ENCODE measurements around the gene MACO1. TPM values are rescaled to one million over a fixed set of nuclear protein-coding genes. Genes with fewer than 3 reads are reported as not detected.
A peak's percentile ranks its signal among the peaks of the same experiment; 100 is the strongest.
"Not testable (repeated sequence)": the region's sequence is repeated elsewhere in the genome, so short reads cannot be mapped to it uniquely, and the experiment has no call there.

The MACO1 gene
- total RNA-seq, 1 donor from 2014 or later = 16.8 TPM

DNA sequence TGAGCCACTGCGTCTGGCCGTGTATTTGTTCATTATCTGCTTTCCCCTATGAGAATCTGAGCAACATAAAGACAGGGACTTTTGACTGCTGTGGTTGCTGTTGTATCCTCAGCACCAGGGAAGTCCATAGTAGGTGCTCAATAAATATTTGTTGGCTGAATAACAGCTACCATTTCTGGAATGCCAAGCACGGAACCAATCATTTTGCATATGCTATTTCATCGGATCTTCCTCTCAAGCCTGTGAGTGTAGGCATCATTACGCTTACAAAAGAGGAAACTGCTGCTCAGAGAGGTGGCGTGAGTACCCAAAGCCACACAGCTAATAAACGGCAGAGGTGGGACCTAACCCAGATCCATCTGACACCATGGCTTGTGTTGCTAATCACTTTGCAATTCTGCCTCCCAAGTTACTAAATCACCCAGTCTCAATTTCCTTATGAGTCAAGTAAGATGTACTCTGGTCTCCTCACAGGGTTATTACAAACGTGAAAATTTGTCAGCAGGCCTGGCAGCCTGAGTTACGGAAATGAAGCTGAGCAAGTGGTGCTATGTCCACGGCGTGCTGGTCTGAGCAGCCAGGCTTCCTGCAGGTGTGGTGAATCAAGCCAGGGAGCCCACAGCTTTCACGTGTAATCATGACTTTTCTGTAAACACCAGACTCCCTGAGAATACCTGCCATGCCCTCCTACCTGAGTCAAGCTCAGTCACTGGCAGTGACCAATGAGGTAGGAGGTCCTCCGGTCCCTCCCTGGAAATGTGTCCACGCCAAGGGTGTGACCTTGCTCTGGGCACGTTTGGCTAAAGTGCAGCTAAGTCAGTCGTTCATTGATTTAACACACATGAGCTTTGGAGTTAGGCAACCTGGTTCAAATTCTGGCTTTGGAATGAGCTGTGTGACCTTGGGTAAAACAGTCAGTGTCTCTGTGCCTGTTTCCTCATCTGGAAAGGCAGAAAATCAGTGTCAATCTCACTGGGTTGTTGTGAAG, 5.3 kb upstream of the MACO1 start:
- DNase-seq (ENCODE audit: low read depth in 2 of 2) = no peak

DNA sequence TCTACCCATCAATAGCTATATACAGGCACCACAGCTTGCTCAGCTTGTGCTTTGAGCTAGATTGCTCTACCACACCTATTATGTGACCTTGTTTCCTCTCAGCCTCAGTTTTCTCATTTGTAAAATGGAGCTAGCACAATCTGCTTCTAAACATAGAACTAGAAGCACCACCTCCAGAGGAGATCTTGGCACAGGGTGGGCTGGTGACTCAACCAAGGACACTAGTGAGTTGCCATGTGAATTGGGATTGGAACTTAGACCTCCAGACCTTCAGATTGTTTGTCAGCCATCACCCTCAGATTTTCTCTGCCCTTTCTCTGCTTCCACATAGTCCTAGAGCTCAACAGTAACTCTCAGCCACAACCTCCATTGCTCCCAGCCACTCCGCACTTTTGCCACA, 3.0 kb upstream of the MACO1 start:
- DNase-seq (ENCODE audit: low read depth in 2 of 2) = no peak

DNA sequence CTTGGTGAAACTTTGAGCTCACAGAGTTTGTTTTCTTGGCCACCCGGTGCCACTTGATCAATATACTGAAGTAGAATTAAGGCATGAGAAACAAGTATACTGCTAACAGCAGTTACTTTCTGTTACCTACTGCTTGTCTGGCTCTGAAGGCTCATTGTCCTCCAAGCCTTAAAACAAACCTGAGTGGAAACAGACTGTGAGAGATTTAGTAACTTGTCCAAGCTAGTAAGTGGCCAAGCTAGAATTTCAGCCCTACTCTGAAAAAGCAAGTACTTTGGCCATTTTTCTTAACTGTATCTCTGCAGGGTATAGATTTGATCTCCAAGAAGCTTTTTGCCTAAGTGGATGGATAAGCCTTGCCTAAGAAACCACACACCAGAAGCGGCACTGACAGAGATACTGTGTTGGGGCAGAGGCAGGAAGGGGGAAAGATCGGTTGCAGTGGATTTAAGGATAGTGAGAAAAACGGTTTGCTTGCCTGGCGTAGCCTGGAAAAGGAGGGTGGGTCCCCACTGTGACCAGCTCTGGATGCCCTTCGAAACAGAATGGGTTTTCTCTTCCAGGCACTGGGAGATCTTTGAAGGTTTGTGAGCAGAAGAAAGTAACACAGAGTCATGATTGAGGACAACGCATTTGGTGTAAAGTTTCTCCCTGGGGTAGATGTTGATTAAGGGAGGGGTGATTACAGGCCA, 2.1 kb upstream of the MACO1 start:
- no peak for DNase-seq (ENCODE audit: low read depth in 2 of 2)

DNA sequence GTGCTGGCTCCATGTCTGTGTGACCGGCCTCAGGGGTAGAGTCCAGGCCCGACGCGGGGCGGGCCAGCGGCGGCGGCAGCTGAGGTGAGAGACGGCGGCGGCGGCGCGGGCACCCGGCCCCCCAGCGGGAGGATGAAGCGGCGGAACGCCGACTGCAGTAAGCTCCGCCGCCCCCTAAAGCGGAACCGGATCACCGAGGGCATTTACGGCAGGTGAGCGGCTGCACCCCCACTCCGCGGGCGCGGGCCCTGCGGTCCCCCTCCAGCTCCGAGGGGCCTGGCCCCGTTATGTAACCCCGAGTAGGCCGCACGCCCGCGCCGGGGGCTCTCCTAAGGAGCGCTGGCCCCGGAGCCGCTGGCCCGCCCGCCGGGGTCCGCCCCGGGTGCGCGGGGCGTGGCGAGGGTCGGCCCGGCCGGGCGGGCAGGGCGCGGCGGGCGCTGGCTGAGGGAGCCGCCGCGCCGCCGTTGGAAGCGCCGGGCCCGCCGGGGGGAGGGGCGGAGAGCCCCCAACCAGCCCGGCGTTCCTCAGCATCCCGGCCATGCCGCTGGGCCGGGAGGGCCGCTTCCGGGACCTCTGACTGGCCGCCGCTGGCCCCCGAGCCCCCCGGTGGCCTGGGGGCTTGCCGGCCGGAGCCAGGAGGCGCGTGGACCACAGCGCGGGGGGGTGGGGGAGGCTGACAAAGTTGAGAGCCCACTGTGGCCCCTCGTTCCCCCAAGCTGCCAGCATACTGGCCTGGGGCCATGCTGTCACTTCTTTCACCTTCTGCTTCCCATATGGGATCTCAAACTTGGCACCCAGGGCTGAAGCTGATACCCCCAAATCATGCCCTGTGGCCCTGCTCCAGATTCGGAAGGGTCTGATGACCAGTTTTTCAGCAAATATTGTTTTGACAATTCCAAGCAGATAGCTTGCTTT, 527 bp downstream of the MACO1 start:
- DNase-seq (ENCODE audit: low read depth in 2 of 2) = no peak

DNA sequence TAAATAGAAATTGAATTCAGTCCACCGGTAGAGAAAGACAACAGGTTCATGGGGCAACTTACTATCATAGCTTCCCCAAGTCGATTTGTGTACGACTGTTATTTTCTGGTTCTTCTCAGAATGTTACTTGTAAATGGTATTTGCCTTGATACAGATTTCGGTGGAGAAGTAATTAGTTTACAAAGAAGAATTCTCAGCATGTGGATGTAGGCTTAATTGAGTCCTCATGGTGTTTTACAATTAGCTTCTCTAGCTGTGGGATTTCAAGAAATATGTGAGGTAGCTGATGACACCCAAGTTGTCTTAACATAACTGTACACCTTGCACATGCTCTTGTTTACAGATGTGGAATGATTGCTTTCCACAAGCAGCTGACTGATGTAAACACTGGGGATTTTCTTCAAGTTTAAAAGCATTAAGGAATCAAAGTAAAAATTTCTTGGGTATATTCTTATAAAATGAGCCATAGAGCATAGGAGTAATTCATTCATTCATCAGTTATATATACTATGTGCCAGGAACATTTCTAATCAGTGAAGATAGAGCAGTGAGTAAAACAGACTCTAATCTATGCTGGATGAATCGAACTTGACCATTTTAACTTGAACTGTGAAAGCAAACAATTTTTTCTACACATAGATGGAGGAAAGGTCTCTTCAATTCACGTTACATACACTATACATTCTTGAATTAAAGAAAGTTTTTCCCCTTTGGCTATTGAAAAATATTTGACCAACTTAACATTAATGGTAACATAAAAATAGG, 1.4 kb downstream of the MACO1 start:
- DNase-seq (ENCODE audit: low read depth in 2 of 2) = no peak

DNA sequence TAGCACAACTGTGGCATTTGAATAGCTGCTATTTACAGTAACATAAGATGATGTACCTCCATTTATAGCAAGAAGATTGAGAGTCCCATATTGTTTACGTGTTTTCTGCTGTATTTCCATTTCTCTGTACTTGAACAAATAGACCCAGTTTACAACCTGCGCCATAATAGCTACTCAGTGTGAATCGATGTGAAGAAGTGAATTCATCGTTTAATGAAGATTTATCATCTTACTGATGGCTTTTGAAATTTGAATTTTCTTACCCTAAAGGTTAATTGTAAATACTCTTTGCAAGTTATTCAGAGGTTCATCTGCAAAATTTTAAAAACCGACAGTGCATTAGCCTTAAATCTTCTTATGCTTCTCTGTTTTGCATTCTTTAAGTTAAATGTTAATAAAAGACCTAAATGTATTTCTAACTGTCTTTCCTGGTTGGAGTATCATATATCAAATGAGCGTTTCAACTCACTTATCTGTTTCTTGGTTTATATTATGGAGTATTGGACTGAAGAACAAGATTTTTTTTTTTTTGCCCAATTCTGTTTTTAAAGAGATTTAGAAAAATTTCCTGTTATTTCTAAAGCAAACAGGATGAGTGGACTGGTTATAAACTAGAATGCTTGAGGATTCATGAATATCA, 2.2 kb downstream of the MACO1 start:
- DNase-seq (ENCODE audit: low read depth in 2 of 2) = no peak

DNA sequence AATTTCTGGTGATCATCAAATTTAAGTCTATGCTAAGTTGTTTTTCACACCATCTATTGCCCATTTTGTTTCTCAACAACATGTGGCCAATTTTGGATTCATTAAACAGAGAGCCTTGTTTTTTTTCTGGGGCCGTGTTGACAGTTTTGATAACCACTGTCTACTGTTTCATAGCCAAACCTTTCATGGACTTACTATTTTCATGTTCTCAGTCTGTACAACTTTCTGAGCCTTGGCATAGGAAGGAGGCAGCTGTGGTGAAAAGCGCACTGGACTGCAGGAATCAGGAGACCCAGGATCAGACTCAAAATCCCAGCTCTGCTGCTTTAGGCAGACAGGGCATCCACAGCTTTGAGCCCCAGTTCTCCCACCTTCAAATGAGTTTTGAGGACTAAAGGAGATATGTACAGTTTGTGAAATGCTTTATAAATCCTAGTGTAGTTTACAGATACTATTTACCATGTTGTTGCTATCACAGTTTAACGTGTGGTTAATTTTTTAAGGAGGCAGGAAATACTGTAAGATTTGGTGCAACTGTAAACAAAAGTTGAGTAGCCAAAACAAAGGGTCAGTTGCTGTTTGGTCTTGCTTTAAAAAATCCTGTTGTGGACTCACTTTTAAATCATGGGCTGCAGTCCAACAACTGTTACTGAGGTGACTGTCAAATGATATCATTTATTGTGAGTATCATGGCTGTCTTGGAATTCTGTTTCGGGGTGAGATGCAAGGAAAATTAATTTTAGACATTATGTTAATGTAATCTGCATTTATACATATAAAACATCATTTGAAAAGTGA, 2.9 kb downstream of the MACO1 start:
- no peak for DNase-seq (ENCODE audit: low read depth in 2 of 2)

DNA sequence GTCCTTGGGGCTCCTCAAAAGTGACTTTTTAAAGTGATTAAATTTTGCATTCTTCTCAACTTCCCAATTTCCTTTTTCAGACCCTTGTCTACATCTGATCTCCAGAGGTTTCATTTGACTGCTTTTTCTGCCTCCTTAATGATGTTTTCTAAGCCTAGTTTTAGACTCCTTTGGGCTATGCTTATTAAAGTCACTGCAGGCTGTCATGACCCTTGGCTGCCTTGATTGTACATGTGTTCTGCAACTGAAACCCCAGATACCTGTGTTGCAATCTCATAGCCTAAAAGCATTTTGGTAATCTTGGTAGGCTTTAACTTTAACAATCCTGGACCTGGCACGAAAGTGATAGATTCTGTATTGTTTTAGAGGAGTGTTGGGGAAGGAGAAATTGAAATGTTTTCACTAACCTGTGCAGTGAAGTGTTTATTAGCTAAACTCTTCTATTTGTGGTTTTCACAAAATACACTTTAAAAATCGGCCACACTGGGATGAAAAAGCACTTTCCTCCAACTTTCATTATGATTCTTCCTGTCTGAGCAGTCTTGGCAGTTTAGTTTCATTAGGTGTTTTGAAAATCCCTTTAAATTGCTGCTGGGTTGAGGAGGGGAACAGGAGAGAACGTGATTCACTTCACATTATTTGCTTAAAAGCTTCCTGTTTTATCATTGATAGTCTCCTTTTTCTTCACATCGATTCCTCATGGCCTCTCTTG, 4.9 kb downstream of the MACO1 start:
- DNase-seq (ENCODE audit: low read depth in 2 of 2) = no peak

DNA sequence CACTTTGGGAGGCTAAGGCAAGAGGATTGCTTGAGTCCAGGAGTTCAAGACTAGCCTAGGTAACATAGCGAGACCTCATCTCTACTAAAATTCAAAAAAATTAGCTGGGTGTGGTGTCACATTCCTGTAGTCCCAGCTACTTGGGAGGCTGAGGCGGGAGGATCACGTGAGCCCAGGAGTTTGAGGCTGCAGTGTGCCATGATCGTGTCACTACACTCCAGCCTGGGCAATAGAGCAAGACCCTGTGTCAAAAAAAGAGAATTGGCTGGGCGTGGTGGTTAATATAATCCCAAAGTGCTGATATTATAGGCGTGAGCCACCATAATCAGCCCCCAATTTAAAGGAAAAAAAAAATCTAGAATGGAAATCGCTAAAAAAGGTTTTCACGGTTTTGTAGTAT, 7.0 kb downstream of the MACO1 start:
- DNase-seq (ENCODE audit: low read depth in 2 of 2) = no peak

DNA sequence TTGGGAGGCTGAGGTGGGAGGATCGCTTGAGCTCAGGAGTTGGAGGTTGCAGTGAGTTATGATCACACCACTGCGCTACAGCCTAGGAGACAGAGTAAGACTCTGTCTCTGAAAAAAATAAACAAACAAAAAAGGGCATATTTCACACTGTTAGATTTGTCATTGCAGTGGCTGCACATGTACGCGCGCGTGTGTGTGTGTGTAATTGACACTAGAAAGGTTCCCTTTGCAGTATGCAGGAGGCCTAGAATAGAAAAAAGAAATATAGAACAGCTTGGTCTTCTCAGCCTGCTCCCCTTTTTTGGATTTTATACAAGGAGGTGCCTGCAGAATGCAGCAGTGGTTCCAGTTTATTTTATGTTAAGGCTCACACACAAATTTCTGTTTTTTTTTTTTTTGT, 8.6 kb downstream of the MACO1 start:
- no peak for DNase-seq (ENCODE audit: low read depth in 2 of 2)

DNA sequence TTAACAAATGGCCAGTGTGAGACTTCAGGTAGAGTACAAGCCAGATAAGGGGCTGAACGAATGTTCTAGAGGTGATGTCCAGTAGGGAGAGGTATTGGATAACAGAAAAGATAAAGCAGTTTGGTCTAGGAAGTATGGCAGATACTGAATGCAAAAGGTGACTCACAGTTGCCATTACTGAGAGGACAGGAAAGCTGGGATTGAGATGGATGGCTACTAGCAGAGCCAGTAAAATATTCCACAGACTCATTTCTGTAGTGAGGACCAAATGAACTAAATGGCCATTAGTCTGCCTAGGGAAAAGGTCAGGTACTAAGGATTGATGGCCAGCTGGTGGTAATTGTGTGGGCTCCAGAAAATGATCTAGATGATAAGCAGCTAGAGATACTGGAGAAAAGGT, 11.5 kb downstream of the MACO1 start:
- DNase-seq (ENCODE audit: low read depth in 2 of 2) = peak; percentile 88

DNA sequence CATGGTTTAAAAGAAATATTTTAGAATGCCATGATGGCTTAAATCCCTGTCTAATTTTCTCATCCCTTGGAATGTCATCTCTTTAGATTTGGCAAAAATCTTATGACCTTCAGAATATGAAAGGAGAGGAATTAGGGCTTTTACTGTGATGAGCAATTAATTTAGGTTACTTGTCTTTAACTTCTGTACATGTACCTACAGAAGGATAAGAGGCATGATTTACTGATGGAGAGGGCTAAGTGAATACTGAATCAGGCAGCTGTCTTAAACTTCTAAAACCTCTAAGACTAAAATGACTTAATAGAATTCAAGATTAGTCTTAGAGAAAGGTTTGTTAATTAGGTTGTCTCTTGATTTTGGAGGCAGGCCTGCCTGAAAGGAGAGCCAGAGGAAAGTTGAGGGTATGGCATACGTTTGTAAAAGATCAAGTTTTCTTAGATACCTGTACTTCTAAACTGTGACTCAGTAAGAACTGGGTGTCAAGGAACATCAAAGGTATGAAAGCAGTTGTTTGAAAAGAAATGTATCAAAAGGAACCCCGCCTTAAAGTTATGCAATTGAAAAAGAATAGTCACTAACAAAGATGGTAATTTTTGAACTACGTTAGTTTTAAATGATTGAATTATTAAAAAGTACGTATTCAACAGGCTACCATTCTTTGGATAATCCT, 12.5 kb downstream of the MACO1 start:
- DNase-seq (ENCODE audit: low read depth in 2 of 2) = no peak

DNA sequence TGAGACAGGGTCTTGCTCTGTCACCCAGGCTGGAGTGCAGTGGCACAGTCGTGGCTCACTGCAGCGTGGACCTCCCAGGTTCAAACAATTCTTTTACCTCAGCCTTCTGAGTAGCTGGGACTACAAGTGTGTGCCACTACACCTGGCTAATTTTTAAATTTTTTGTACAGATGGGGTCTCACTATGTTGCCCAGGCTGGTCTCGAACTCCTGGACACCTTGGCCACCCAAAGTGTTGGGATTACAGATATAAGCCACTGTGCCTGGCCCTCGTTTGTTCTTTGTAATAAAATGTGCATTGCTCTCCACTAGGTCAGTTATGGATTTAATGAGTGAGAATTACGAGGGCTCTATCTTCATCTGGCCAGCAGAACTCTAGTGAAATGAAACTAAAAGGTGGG, 13.9 kb downstream of the MACO1 start:
- DNase-seq (ENCODE audit: low read depth in 2 of 2) = not testable (repeated sequence)

DNA sequence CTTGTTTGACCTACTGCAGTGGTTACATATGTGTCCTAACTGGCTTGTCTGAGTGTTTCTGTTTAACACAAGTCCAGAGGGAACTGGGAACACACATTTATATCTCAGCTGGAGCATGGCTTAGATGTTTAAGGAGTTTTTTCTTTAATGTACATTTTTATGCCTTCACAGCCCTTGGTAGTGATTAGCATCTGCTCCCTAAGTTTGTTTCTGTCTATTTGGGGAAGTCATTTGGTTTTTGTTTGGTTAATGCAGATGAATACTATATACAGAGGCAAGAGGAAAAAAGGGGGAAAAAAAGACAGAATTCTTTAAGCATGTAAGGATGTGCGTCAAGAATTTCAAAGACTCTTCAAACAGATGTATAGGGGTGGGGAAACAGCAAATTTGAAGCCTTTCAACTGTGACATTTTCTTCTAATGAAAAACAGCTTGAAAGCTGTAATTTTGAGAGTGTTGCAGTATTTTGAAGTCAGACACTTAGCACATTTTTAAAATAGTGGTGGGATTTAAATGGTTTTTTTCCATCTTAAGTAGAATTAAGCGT, 15.4 kb downstream of the MACO1 start:
- DNase-seq (ENCODE audit: low read depth in 2 of 2) = no peak

DNA sequence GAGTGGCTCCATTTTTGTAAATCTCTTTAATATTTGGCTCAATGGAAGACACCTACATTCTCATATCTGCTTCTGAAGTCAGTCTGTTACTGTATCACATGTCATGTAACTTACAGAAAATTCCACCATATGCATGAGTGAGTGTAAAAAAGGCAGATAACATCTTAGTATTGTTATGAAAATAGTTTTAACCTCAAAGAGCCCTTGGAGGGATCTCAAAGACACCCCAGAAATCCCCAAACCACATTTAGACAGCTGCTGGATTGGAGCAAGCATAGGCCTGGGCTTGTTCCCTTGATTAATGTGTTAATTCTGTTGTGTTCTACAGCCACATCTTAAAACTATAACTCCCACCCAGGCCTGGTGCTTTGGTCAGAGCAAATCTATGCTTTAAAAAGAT, 16.9 kb downstream of the MACO1 start:
- DNase-seq (ENCODE audit: low read depth in 2 of 2) = no peak

DNA sequence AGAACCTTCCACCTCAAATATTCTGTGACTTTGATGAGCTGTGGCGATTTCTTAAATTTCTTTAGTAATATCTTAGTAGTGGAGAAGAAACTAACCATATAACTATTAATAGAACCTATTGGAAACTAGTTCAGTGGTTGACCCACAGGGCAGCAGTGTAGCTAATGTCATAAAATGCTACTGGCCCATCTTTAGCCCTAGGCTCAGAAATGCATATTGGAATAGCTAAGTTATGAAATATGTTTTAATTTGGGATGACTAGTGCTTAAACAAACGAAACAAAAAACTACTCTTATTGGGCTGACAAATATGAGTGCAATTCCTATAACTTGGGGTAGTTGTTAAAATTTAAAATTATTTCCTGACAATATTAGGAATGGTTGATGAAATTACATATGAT, 20.2 kb downstream of the MACO1 start:
- DNase-seq (ENCODE audit: low read depth in 2 of 2) = no peak

DNA sequence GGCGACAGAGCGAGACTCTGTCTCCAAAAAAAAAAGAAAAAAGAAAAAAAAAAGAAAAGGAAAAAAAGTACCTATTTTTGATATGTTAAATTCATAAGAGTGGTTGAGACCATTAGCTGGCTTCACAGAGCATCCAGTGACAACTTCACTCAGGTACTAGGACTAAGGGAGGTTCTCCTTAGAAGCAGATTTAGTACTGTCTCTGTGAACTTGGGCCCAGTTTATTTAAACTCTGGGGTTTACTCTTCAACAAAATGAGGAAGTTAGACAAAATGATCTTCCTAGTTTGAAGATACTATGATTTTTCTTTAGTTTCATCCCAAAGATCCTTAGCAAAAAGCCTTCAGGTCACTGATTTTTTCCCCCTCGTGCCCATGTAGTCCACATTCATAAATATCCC, 21.2 kb downstream of the MACO1 start:
- DNase-seq (ENCODE audit: low read depth in 2 of 2) = no peak

DNA sequence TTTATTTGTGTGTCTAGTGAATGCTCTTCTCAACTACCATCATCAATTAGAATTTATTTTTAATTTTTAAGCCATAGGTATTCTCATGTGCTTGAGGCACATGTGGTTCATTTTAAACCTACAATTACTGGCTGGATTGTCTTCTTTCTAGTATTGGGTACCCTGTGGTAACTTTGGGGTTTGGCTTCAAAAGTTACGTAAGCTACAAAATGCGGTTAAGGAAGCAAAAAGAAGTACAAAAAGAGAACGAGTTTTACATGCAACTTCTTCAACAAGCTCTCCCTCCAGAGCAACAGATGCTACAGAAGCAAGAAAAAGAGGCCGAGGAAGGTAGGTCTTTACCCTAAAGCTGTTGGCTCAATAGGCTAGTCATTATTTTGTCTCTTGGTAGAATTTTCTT, 25.8 kb downstream of the MACO1 start:
- DNase-seq (ENCODE audit: low read depth in 2 of 2) = no peak
